K562 (cell line): ENCODE measurements around the gene HADHA. TPM values are rescaled to one million over a fixed set of nuclear protein-coding genes. Genes with fewer than 3 reads are reported as not detected.

ENCODE experiments used
- ATAC-seq: fragments of 200-7000 bp; cut with Tn5 transposase; 3 replicates; pipeline ENCODE4 v1.9.1; 2020; ENCODE audit warnings: moderate library complexity
- BruUV-seq: library from RNA; stranded (reverse); fragments of 400-500 nt; replicated peaks from 2 replicates; lab custom pipeline; 2021; lab: Mats Ljungman, UMichigan
- CTCF ChIA-PET: fragments of 300-600 bp; formaldehyde crosslinking; extraction: SDS; loops from one replicate; lab custom pipeline; 2021; ENCODE audit warnings: low intra/inter-chr PET ratio; lab: Yijun Ruan, JAX
- POLR2A ChIA-PET: fragments of 300-600, 350-650 bp; sonication (Branson Sonifier 250); formaldehyde crosslinking; extraction: SDS; loops from one replicate; lab custom pipeline; 2021; ENCODE audit warnings: antibody characterized with exemption, inconsistent platforms; lab: Yijun Ruan, JAX
- DNase-seq, 4 experiments: peaks; one replicate each; pipeline versions ENCODE4 v3.0.0 to v3.0.0-alpha.2; 2011 to 2018; ENCODE audit warnings: low spot score in 3 of 4, mixed read lengths in 3 of 4; ENCODE audit errors: extremely low read depth in 1 of 4
- FAIRE-seq: peaks from 2 replicates; lab custom pipeline; 2011; peaks lifted over from hg19 to GRCh38; lab: Jason Lieb, UNC
- H2AFZ ChIP-seq: 2 replicates; pipeline ENCODE4 v1.6.0; 2011; ENCODE audit warnings: low read depth, low read length, control low read depth, inconsistent platforms
- H3K27ac ChIP-seq: fragments of 200-600 bp; 3 replicates; pipeline ENCODE4 v1.8.0; 2011; ENCODE audit warnings: low read depth, mild to moderate bottlenecking, control low read depth, inconsistent platforms, low read length, moderate library complexity, mixed read lengths; ENCODE audit errors: extremely low read depth
- H3K27me3 ChIP-seq, 2 experiments: fragments of 300-600 bp in 1 of 2; 2 replicates in 1 of 2; 3 replicates in 1 of 2; pipeline versions ENCODE4 v1.6.0 to v1.8.0; 2011; ENCODE audit warnings: inconsistent platforms in 2 of 2, low read length in 2 of 2, mild to moderate bottlenecking in 1 of 2, mixed read lengths in 1 of 2, moderate library complexity in 1 of 2; ENCODE audit not compliant: control insufficient read depth in 2 of 2, insufficient read depth in 2 of 2
- H3K36me3 ChIP-seq: fragments of 300-600 bp; 3 replicates; pipeline ENCODE4 v1.8.0; 2011; ENCODE audit warnings: mild to moderate bottlenecking, low read length, inconsistent platforms; ENCODE audit not compliant: control insufficient read depth, insufficient read depth
- H3K4me1 ChIP-seq, 2 experiments: fragments of 200-600 bp in 1 of 2; replicated peaks in 1 of 2; 2 replicates in 1 of 2; 3 replicates in 1 of 2; pipeline versions ENCODE4 v1.5.1 to v1.8.0; 2011; ENCODE audit warnings: inconsistent platforms in 2 of 2, low read length in 2 of 2, mild to moderate bottlenecking in 1 of 2, mixed read lengths in 1 of 2, moderate library complexity in 1 of 2; ENCODE audit not compliant: control insufficient read depth in 2 of 2, insufficient read depth in 2 of 2
- H3K4me2 ChIP-seq: 2 replicates; pipeline ENCODE4 v1.6.1; 2011; ENCODE audit warnings: low read length, control low read depth, inconsistent platforms, mixed read lengths; ENCODE audit not compliant: insufficient read depth
- H3K4me3 ChIP-seq: fragments of 200-600 bp; sonication (generic), shearing (Covaris generic); 2 replicates; pipeline ENCODE4 v1.5.1; 2016; ENCODE audit warnings: control low read depth, inconsistent platforms
- H3K79me2 ChIP-seq: fragments of 200-600 bp; 3 replicates; pipeline ENCODE4 v1.8.0; 2011; ENCODE audit warnings: low read length, inconsistent platforms; ENCODE audit not compliant: control insufficient read depth, insufficient read depth
- H3K9ac ChIP-seq, 2 experiments: 2 replicates each; pipeline versions ENCODE4 v1.6.0 to v1.6.1; 2011; ENCODE audit warnings: low read depth in 2 of 2, low read length in 2 of 2, control low read depth in 1 of 2, inconsistent platforms in 1 of 2, mild to moderate bottlenecking in 1 of 2, mixed read lengths in 1 of 2; ENCODE audit not compliant: insufficient read depth in 1 of 2
- H3K9me1 ChIP-seq: one replicate; pipeline ENCODE4 v1.6.0; 2011; ENCODE audit warnings: inconsistent platforms, mild to moderate bottlenecking, low read length, moderate library complexity; ENCODE audit not compliant: control insufficient read depth, insufficient read depth
- H3K9me3 ChIP-seq: replicated peaks from 2 replicates; pipeline ENCODE4 v1.5.1; 2011; ENCODE audit warnings: low read depth, low read length, inconsistent platforms; ENCODE audit not compliant: control insufficient read depth, insufficient read depth
- H4K20me1 ChIP-seq: replicated peaks from 2 replicates; pipeline ENCODE4 v1.6.1; 2011; ENCODE audit warnings: low read length, inconsistent platforms, mixed read lengths; ENCODE audit not compliant: control insufficient read depth, insufficient read depth
- BRD4 ChIP-seq: fragments of 200-600 bp; sonication (generic); IDR thresholded peaks from 2 replicates; pipeline ENCODE4 v1.6.1; 2017; ENCODE audit warnings: inconsistent platforms
- MYBL2 ChIP-seq, 2 experiments: fragments of 450-650 bp in 1 of 2; sonication (generic) in 1 of 2; formaldehyde crosslinking in 1 of 2; IDR thresholded peaks; 2 replicates each; pipeline versions ENCODE4 v1.6.1 to v1.8.1; 2017 to 2022; ENCODE audit warnings: borderline replicate concordance in 1 of 2, inconsistent platforms in 1 of 2, low read depth in 1 of 2, mild to moderate bottlenecking in 1 of 2, missing genetic modification reagents in 1 of 2, moderate library complexity in 1 of 2
- RAD51 ChIP-seq: fragments of 450-650 bp; IDR thresholded peaks from 2 replicates; pipeline ENCODE4 v1.7.1; 2016; ENCODE audit warnings: low read depth, mild to moderate bottlenecking, borderline replicate concordance
- SAP30 ChIP-seq: fragments of 200-600 bp; sonication (generic); IDR thresholded peaks from 2 replicates; pipeline ENCODE4 v1.6.1; 2012; ENCODE audit warnings: borderline replicate concordance, low read depth, mild to moderate bottlenecking, moderate library complexity, low read length, control low read depth, inconsistent platforms; ENCODE audit not compliant: insufficient read depth, poor library complexity, severe bottlenecking
- STAT5B ChIP-seq: fragments of 250-450 bp; sonication (Bioruptor Pico); IDR thresholded peaks from 2 replicates; pipeline ENCODE4 v1.8.0; 2021; ENCODE audit warnings: mild to moderate bottlenecking, inconsistent platforms
- ZEB2 ChIP-seq: fragments of 450-650 bp; IDR thresholded peaks from 2 replicates; pipeline ENCODE4 v1.6.1; 2016
- ZNF165 ChIP-seq: fragments of 250-450 bp; sonication (Bioruptor Pico); IDR thresholded peaks from 2 replicates; pipeline ENCODE4 v1.4.0; 2020; ENCODE audit warnings: borderline replicate concordance
- ZNF766 ChIP-seq: fragments of 200-800 bp; sonication (Bioruptor generic); conservative IDR thresholded peaks from 2 replicates; pipeline ENCODE4 v1.6.1; 2016; ENCODE audit warnings: missing genetic modification characterization, missing compliant biosample characterization
- WGBS: fragments of 100-300 bp; shearing (Covaris generic); methylation state at CpG from one replicate; pipeline ENCODE4 v1.1.6; 2016; ENCODE audit warnings: low coverage, mixed read lengths; ENCODE audit not compliant: insufficient coverage; ENCODE audit errors: missing lambda C conversion rate; 5-methylcytosine and 5-hydroxymethylcytosine counted together
- in situ Hi-C: fragments of 300-500 bp; cut with MboI; formaldehyde crosslinking; loops from 4 replicates; pipeline ENCODE4 v1.15.0; 2018; ENCODE audit warnings: inconsistent platforms, mixed read lengths
- intact Hi-C: fragments of 100-400 bp; cut with micrococcal nuclease; formaldehyde crosslinking; loops from 2 replicates; pipeline ENCODE4 v1.14.2; 2022
- polyA plus RNA-seq, 8 experiments: library from polyadenylated mRNA; depleted of rRNA in 4 of 8; stranded (reverse) in 5 of 8; unstranded in 3 of 8; fragments of >200 nt; fragmentation: Nextera tagmentation in 2 of 8; fragmentation: Illumina TruSeq in 1 of 8; extraction: Ambion mirVana in 2 of 8; extraction: Trizol in 1 of 8; gene quantifications; 2 replicates each; pipeline versions ENCODE4 v1.2.1 to v1.2.3, GENCODE V29; 2011 to 2014; ENCODE audit warnings: inconsistent platforms in 1 of 8, missing spikeins in 1 of 8
- total RNA-seq, 7 experiments: library from RNA; depleted of rRNA in 6 of 7; stranded (reverse); fragments of >200 nt in 6 of 7; fragmentation: Illumina TruSeq in 2 of 7; extraction: Trizol in 2 of 7; gene quantifications; 2 replicates each; pipeline versions ENCODE4 v1.2.1 to v1.2.3, GENCODE V29; 2011 to 2021; ENCODE audit warnings: low replicate concordance in 1 of 7
- TF ChIP-seq, protein P1 (sequence below): IDR thresholded peaks from 2 replicates; pipeline ENCODE4 v1.6.1; 2011; ENCODE audit warnings: borderline replicate concordance, low read depth, mild to moderate bottlenecking, moderate library complexity, low read length; ENCODE audit not compliant: insufficient read depth, poor library complexity, severe bottlenecking
- TF ChIP-seq, protein P2 (sequence below): fragments of 450-650 bp; IDR thresholded peaks from 2 replicates; pipeline ENCODE4 v1.7.1; 2018; ENCODE audit warnings: mild to moderate bottlenecking, low read depth; ENCODE audit not compliant: partially characterized antibody

The HADHA gene
- total and polyA plus RNA-seq, 9 of the 15 experiments (the other 6 are each of a cell fraction or from before 2014, with no cell fraction given): 145 to 326 (median 202) TPM

GRCh38 chr2:26290001-26290400 lies 45.6 kb upstream of the HADHA start:
- FAIRE-seq (no peak), DNase-seq (no peak), ATAC-seq (no peak)
- H3K4me3 ChIP-seq: no peak overlapping the region
- no peak overlapping the region for H2AFZ ChIP-seq
- no peaks in the 10 kb centered on the region for H4K20me1 ChIP-seq
- ChIA-PET CTCF (no interaction called here), POLR2A (interaction anchor here (1.0 to 1.4 kb wide), 2 partner anchors 9 to 12 kb away, joined by 3 to 4 read pairs; no protein-coding TSS in a partner anchor)
- TSS peak; percentile 38 for BruUV-seq
- WGBS: 38% methylated on average over 1 of the region's 1 CpG
- peaks cover 26% of the 10 kb centered on the region; the same call in 2 of the 3 replicates for H3K36me3 ChIP-seq
- no peaks in the 10 kb centered on the region for H3K27me3 ChIP-seq
- no peaks in the 10 kb centered on the region for H3K79me2 ChIP-seq
- no peaks in the 10 kb centered on the region for H3K9me3 ChIP-seq
- H3K4me2 ChIP-seq: no peak overlapping the region
- H3K4me1 ChIP-seq: peaks cover 2 to 4% of the 10 kb centered on the region in 2 experiments; a peak in 1 of 5 replicates
- in situ Hi-C loops: no loop called here
- no peaks in the 10 kb centered on the region for H3K9me1 ChIP-seq
- H3K27ac ChIP-seq: no peak overlapping the region
- no peak overlapping the region for H3K9ac ChIP-seq
- intact Hi-C loops: no loop called here
- TF ChIP-seq STAT5B (CRISPR knock-in tag): no peak
- no peak for TF ChIP-seq ZNF165 (CRISPR knock-in tag)
- TF ChIP-seq RAD51: no peak
- TF ChIP-seq SAP30: no peak
- TF ChIP-seq, protein P1, sequence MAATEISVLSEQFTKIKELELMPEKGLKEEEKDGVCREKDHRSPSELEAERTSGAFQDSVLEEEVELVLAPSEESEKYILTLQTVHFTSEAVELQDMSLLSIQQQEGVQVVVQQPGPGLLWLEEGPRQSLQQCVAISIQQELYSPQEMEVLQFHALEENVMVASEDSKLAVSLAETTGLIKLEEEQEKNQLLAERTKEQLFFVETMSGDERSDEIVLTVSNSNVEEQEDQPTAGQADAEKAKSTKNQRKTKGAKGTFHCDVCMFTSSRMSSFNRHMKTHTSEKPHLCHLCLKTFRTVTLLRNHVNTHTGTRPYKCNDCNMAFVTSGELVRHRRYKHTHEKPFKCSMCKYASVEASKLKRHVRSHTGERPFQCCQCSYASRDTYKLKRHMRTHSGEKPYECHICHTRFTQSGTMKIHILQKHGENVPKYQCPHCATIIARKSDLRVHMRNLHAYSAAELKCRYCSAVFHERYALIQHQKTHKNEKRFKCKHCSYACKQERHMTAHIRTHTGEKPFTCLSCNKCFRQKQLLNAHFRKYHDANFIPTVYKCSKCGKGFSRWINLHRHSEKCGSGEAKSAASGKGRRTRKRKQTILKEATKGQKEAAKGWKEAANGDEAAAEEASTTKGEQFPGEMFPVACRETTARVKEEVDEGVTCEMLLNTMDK: no peak
- TF ChIP-seq MYBL2 (IDR thresholded peaks at IDR 0.05; ENCODE audit: low read depth): no peak
- no peak for TF ChIP-seq MYBL2 (CRISPR knock-in tag; IDR thresholded peaks at IDR 0.05; ENCODE audit: borderline replicate concordance)
- TF ChIP-seq ZNF766 (CRISPR knock-in tag): no peak
- TF ChIP-seq ZEB2: no peak
- no peak for TF ChIP-seq BRD4
- TF ChIP-seq, protein P2, sequence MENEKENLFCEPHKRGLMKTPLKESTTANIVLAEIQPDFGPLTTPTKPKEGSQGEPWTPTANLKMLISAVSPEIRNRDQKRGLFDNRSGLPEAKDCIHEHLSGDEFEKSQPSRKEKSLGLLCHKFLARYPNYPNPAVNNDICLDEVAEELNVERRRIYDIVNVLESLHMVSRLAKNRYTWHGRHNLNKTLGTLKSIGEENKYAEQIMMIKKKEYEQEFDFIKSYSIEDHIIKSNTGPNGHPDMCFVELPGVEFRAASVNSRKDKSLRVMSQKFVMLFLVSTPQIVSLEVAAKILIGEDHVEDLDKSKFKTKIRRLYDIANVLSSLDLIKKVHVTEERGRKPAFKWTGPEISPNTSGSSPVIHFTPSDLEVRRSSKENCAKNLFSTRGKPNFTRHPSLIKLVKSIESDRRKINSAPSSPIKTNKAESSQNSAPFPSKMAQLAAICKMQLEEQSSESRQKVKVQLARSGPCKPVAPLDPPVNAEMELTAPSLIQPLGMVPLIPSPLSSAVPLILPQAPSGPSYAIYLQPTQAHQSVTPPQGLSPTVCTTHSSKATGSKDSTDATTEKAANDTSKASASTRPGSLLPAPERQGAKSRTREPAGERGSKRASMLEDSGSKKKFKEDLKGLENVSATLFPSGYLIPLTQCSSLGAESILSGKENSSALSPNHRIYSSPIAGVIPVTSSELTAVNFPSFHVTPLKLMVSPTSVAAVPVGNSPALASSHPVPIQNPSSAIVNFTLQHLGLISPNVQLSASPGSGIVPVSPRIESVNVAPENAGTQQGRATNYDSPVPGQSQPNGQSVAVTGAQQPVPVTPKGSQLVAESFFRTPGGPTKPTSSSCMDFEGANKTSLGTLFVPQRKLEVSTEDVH: no peak
